NCI-H187 (cell line): ENCODE measurements around the gene CMSS1.

Source experiments
- DNase-seq, 2 experiments: peaks; one replicate each; lab custom pipeline; 2025; lab: John Stamatoyannopoulos, UW

Gene CMSS1

GRCh38 chr3:100107221-100107814 is 289.7 kb downstream of the CMSS1 start:
- DNase-seq = no peak

- no peak for DNase-seq
These were observed 290.9 kb downstream of the CMSS1 start for GRCh38 chr3:100108464-100109079.

GRCh38 chr3:100110162-100110561 is 292.5 kb downstream of the CMSS1 start:
- DNase-seq = no peak

- no peak for DNase-seq
These were observed 294.1 kb downstream of the CMSS1 start for GRCh38 chr3:100111728-100112127.

GRCh38 chr3:100113723-100114412 is 296.2 kb downstream of the CMSS1 start:
- no peak for DNase-seq

- no peak for DNase-seq
These were observed 296.9 kb downstream of the CMSS1 start, which contains the start of gene FILIP1L for GRCh38 chr3:100114413-100115030. TSS of gene FILIP1L (minus strand) at chr3:100114501.

- DNase-seq = no peak
These were observed 299.4 kb downstream of the CMSS1 start for GRCh38 chr3:100117093-100117492.

- no peak for DNase-seq
These were observed 302.4 kb downstream of the CMSS1 start for GRCh38 chr3:100120012-100120411.

- DNase-seq = no peak
These were observed 303.0 kb downstream of the CMSS1 start for GRCh38 chr3:100120693-100121092.

- DNase-seq = no peak
These were observed 304.7 kb downstream of the CMSS1 start for GRCh38 chr3:100122321-100122720.

- no peak for DNase-seq
These were observed 305.4 kb downstream of the CMSS1 start for GRCh38 chr3:100123112-100123511.

- no peak for DNase-seq
These were observed 306.6 kb downstream of the CMSS1 start for GRCh38 chr3:100124201-100124761.

GRCh38 chr3:100125161-100125938 is 307.7 kb downstream of the CMSS1 start:
- no peak for DNase-seq

- no peak for DNase-seq
These were observed 310.1 kb downstream of the CMSS1 start for GRCh38 chr3:100127792-100128191.

- DNase-seq = no peak
These were observed 310.9 kb downstream of the CMSS1 start for GRCh38 chr3:100128565-100128964.

- DNase-seq = no peak
These were observed 312.3 kb downstream of the CMSS1 start for GRCh38 chr3:100129941-100130340.

- DNase-seq = no peak
These were observed 313.6 kb downstream of the CMSS1 start for GRCh38 chr3:100131241-100131640.

- no peak for DNase-seq
These were observed 319.3 kb downstream of the CMSS1 start for GRCh38 chr3:100136921-100137320.

GRCh38 chr3:100140976-100141375 is 323.3 kb downstream of the CMSS1 start:
- DNase-seq = no peak

- DNase-seq = no peak
These were observed 323.9 kb downstream of the CMSS1 start for GRCh38 chr3:100141586-100141985.

GRCh38 chr3:100144255-100144866 is 326.7 kb downstream of the CMSS1 start:
- no peak for DNase-seq
